Measurements from ENCODE around the gene PRDM8. TPM values are rescaled to one million over a fixed set of nuclear protein-coding genes. Genes with fewer than 3 reads are reported as not detected.

PRDM8 gene
- total and polyA plus RNA-seq, 4 donors: 0.46 to 5.0 (median 2.1) TPM

DNA sequence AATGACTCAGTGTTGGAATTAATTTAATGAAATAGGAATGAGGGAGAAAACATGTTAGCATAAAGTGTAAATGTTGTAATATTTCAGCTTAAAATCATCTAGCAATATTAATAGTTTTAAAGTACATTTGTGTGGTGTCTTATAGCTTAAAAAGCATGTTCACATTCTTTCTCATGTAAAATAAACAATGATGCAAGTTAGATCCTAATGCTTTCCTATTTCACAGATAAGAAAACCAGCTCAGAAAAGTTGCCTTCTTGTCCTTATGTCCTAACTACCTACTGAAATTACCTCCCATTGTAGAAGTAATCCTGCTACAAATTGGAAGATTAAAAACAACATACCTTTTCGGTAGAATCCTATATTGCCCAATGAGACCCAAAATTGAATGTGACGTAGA lies 40.9 kb upstream of the PRDM8 start:
- ATAC-seq (ENCODE audit: insufficient read depth, low FRiP score): no peak

DNA sequence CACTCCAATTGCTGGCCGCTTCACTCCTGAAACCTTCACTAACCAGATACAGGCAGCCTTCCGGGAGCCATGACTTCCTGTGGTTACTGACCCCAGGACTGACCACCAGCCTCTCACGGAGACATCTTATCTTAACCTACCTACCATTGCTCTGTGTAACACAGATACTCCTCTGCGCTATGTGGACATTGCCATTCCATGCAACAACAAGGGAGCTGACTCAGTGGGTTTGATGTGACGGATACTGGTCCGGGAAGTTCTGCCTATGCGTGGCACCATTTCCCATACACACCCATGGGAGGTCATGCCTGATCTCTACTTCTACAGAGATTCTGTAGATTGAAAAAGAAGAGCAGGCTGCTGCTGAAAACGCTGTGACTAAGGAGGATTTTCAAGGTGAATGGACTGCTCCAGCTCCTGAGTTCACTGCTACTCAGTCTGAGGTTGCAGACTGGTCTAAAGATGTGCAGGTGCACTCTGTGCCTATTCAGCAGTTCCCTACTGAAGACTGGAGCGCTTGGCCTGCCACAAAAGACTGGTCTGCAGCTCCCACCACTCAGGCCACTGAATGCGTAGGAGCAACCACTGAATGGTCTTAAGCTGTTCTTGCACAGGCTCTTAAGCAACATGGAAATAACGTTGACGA lies 35.8 kb upstream of the PRDM8 start:
- ATAC-seq (ENCODE audit: insufficient read depth, low FRiP score) (no peak), DNase-seq (no peak)
- H3K9me3 ChIP-seq (ENCODE audit: control insufficient read depth in 4 of 4, insufficient read depth in 3 of 4, low read length in 3 of 4): peaks cover 0 to 3% (median 2%) of the 10 kb centered on the region in 4 donors
- TF ChIP-seq, protein P1, sequence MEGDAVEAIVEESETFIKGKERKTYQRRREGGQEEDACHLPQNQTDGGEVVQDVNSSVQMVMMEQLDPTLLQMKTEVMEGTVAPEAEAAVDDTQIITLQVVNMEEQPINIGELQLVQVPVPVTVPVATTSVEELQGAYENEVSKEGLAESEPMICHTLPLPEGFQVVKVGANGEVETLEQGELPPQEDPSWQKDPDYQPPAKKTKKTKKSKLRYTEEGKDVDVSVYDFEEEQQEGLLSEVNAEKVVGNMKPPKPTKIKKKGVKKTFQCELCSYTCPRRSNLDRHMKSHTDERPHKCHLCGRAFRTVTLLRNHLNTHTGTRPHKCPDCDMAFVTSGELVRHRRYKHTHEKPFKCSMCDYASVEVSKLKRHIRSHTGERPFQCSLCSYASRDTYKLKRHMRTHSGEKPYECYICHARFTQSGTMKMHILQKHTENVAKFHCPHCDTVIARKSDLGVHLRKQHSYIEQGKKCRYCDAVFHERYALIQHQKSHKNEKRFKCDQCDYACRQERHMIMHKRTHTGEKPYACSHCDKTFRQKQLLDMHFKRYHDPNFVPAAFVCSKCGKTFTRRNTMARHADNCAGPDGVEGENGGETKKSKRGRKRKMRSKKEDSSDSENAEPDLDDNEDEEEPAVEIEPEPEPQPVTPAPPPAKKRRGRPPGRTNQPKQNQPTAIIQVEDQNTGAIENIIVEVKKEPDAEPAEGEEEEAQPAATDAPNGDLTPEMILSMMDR (IDR thresholded peaks at IDR 0.05; ENCODE audit: control extremely low read depth, extremely low read depth): no peak
- H3K36me3 ChIP-seq (ENCODE audit: control insufficient read depth in 4 of 4, insufficient read depth in 4 of 4, low read length in 4 of 4): no peaks in the 10 kb centered on the region
- H3K27ac ChIP-seq (ENCODE audit: low read depth in 1 of 2, low read length in 1 of 2): no peak overlapping the region
- no peak overlapping the region for H3K9ac ChIP-seq (ENCODE audit: insufficient read depth in 1 of 2, low read length in 2 of 2)
- H3K27me3 ChIP-seq (ENCODE audit: control insufficient read depth in 3 of 3, insufficient read depth in 3 of 3, low read length in 2 of 3): peaks cover 0 to 2% (median 0%) of the 10 kb centered on the region in 3 donors
- H3K4me1 ChIP-seq (ENCODE audit: control insufficient read depth in 5 of 5, insufficient read depth in 5 of 5, low read length in 5 of 5): no peaks in the 10 kb centered on the region
- H3K4me3 ChIP-seq: no peak overlapping the region
- 90 to 94% methylated on average over 12 of the region's 12 CpGs for WGBS, 2 donors

More for the DNA sequence above, 40.9 kb upstream of the PRDM8 start:
- Histone ChIP-seq H3K9me3 (ENCODE audit: control insufficient read depth in 4 of 4, insufficient read depth in 3 of 4, low read length in 3 of 4) (peaks cover 0 to 3% (median 2%) of the 10 kb centered on the region in 4 donors), H3K27ac (ENCODE audit: low read depth in 1 of 2, low read length in 1 of 2) (no peak overlapping the region), H3K9ac (ENCODE audit: insufficient read depth in 1 of 2, low read length in 2 of 2) (no peak overlapping the region), H3K4me3 (no peak overlapping the region), H3K4me1 (ENCODE audit: control insufficient read depth in 5 of 5, insufficient read depth in 5 of 5, low read length in 5 of 5) (peaks cover 0 to 2% (median 0%) of the 10 kb centered on the region in 5 donors), H3K36me3 (ENCODE audit: control insufficient read depth in 4 of 4, insufficient read depth in 4 of 4, low read length in 4 of 4) (no peaks in the 10 kb centered on the region), H3K27me3 (ENCODE audit: control insufficient read depth in 3 of 3, insufficient read depth in 3 of 3, low read length in 2 of 3) (no peaks in the 10 kb centered on the region)
- TF ChIP-seq, protein P1 (IDR thresholded peaks at IDR 0.05; ENCODE audit: control extremely low read depth, extremely low read depth): no peak
- 94 to 95% methylated on average over 2 of the region's 2 CpGs for WGBS, 2 donors
- DNase-seq: no peak

DNA sequence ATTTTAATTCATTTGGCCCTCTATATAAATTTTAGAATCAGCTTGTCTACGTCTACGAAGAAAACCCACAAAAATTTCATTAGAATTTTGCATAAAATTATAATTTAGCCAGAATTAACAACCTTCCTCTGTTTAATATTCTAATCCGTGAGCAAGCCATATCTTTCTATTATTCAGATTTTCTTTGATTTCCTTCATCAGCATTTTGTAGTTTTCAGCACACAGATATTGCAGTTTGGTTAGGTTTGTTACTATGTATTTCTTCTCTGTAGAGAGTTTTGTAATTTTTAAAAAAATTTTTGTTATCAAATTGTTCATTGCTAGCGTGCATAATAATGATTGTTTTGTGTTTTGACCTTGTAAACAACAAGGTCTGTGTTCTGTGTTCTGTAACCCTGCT lies 34.9 kb upstream of the PRDM8 start:
- Histone ChIP-seq H3K9me3 (ENCODE audit: control insufficient read depth in 4 of 4, insufficient read depth in 3 of 4, low read length in 3 of 4) (peaks cover 0 to 3% (median 2%) of the 10 kb centered on the region in 4 donors), H3K4me1 (ENCODE audit: control insufficient read depth in 5 of 5, insufficient read depth in 5 of 5, low read length in 5 of 5) (no peaks in the 10 kb centered on the region), H3K4me3 (no peak overlapping the region), H3K9ac (ENCODE audit: insufficient read depth in 1 of 2, low read length in 2 of 2) (no peak overlapping the region), H3K27me3 (ENCODE audit: control insufficient read depth in 3 of 3, insufficient read depth in 3 of 3, low read length in 2 of 3) (peaks cover 0 to 3% (median 0%) of the 10 kb centered on the region in 3 donors), H3K36me3 (ENCODE audit: control insufficient read depth in 4 of 4, insufficient read depth in 4 of 4, low read length in 4 of 4) (no peaks in the 10 kb centered on the region), H3K27ac (ENCODE audit: low read depth in 1 of 2, low read length in 1 of 2) (no peak overlapping the region)
- TF ChIP-seq, protein P1 (IDR thresholded peaks at IDR 0.05; ENCODE audit: control extremely low read depth, extremely low read depth): no peak
- no peak for ATAC-seq (ENCODE audit: insufficient read depth, low FRiP score)
- DNase-seq: no peak
- WGBS, 2 donors: 95 to 97% methylated on average over 4 of the region's 4 CpGs

DNA sequence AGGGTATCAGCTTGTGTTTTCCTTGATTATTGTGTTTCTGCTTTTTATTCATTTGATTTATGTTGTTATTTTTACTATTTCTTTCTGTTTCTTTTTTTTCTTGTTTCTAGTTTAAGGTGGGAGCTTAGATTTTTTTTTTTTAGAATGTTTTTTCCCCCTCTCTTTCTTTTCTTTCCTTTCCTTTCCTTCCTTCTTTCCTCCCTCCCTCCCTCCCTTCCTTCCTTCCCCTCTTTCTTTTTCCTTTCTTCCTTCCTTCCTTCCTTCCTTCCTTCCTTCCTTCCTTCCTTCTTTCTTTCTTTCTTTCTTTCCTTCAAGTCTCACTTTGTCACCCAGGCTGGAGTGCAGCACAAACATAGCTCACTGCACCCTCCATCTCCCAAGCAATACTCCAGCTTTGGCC lies 31.4 kb upstream of the PRDM8 start:
- Histone ChIP-seq H3K4me1 (ENCODE audit: control insufficient read depth in 5 of 5, insufficient read depth in 5 of 5, low read length in 5 of 5) (no peaks in the 10 kb centered on the region), H3K4me3 (no peak overlapping the region), H3K9me3 (ENCODE audit: control insufficient read depth in 4 of 4, insufficient read depth in 3 of 4, low read length in 3 of 4) (peaks cover 0 to 3% (median 0%) of the 10 kb centered on the region in 4 donors), H3K9ac (ENCODE audit: insufficient read depth in 1 of 2, low read length in 2 of 2) (no peak overlapping the region), H3K27me3 (ENCODE audit: control insufficient read depth in 3 of 3, insufficient read depth in 3 of 3, low read length in 2 of 3) (peaks cover 0 to 6% (median 0%) of the 10 kb centered on the region in 3 donors), H3K27ac (ENCODE audit: low read depth in 1 of 2, low read length in 1 of 2) (no peak overlapping the region), H3K36me3 (ENCODE audit: control insufficient read depth in 4 of 4, insufficient read depth in 4 of 4, low read length in 4 of 4) (no peaks in the 10 kb centered on the region)
- TF ChIP-seq, protein P1 (IDR thresholded peaks at IDR 0.05; ENCODE audit: control extremely low read depth, extremely low read depth): no peak
- DNase-seq: no peak
- no peak for ATAC-seq (ENCODE audit: insufficient read depth, low FRiP score)
